HCT116 (cell line): Measurements from ENCODE around the gene TRIP13. TPM values are rescaled to one million over a fixed set of nuclear protein-coding genes. Genes with fewer than 3 reads are reported as not detected.

ENCODE experiments used
- ATAC-seq: fragments of 200-7000 bp; cut with Tn5 transposase; 2 replicates; pipeline ENCODE4 v1.9.1; 2020; ENCODE audit warnings: mild to moderate bottlenecking, moderate library complexity
- BruUV-seq: library from RNA; stranded (reverse); fragments of 400-500 nt; replicated peaks from 2 replicates; lab custom pipeline; 2021; lab: Mats Ljungman, UMichigan
- CTCF ChIA-PET: fragments of 300-600 bp; sonication (Branson Sonifier 250); formaldehyde crosslinking; loops from one replicate; lab custom pipeline; 2021; ENCODE audit warnings: antibody characterized with exemption; lab: Charles Lee
- POLR2A ChIA-PET: fragments of 300-600, 350-600 bp; sonication (Branson Sonifier 250); formaldehyde crosslinking; loops from one replicate; lab custom pipeline; 2021; ENCODE audit warnings: antibody characterized with exemption; lab: Charles Lee
- RAD21 ChIA-PET, 2 experiments: fragments of 300-600 bp; sonication (Branson Sonifier 250); formaldehyde crosslinking; loops; one replicate each; lab custom pipeline; 2023; ENCODE audit warnings: low total read pairs in 2 of 2; ENCODE audit not compliant: uncharacterized antibody in 2 of 2, unreplicated experiment in 2 of 2, low non-redundant PET in 1 of 2; lab: Charles Lee
- DNase-seq: peaks from one replicate; pipeline ENCODE4 v3.0.0-alpha.2; 2010; ENCODE audit warnings: low read depth, low spot score
- H2AFZ ChIP-seq: fragments of 200-600 bp; shearing (Covaris generic), sonication (generic); 2 replicates; pipeline ENCODE4 v1.6.1; 2017; ENCODE audit warnings: low read depth, mixed run types, mixed read lengths, antibody characterized with exemption, low read length; ENCODE audit not compliant: poor library complexity, severe bottlenecking
- H3K27ac ChIP-seq: 2 replicates; pipeline ENCODE4 v1.5.1; 2012; ENCODE audit warnings: low read depth, low read length
- H3K27me3 ChIP-seq: fragments of 200-600 bp; sonication (generic); 2 replicates; pipeline ENCODE4 v1.6.1; 2016; ENCODE audit warnings: mixed run types, low read length, mixed read lengths; ENCODE audit not compliant: insufficient read depth
- H3K36me3 ChIP-seq, 2 experiments: fragments of 200-500 bp in 1 of 2; fragments of 200-600 bp in 1 of 2; sonication (Bioruptor generic) in 1 of 2; sonication (generic) in 1 of 2; 2 replicates each; pipeline versions ENCODE4 v1.5.1 to v1.6.1; 2014 to 2016; ENCODE audit warnings: low read length in 2 of 2, inconsistent platforms in 1 of 2, mixed read lengths in 1 of 2, mixed run types in 1 of 2; ENCODE audit not compliant: insufficient read depth in 2 of 2, control insufficient read depth in 1 of 2
- H3K4me1 ChIP-seq, 2 experiments: fragments of 200-600 bp in 1 of 2; sonication (generic) in 1 of 2; 2 replicates each; pipeline versions ENCODE4 v1.5.1 to v1.6.1; 2012 to 2017; ENCODE audit warnings: low read length in 2 of 2, inconsistent platforms in 1 of 2, mild to moderate bottlenecking in 1 of 2, mixed read lengths in 1 of 2, mixed run types in 1 of 2, moderate library complexity in 1 of 2; ENCODE audit not compliant: insufficient read depth in 2 of 2, control insufficient read depth in 1 of 2
- H3K4me2 ChIP-seq: fragments of 200-600 bp; sonication (generic); 2 replicates; pipeline ENCODE4 v1.6.1; 2017; ENCODE audit warnings: mixed run types, low read length, mixed read lengths
- H3K4me3 ChIP-seq, 2 experiments: fragments of 200-600 bp in 1 of 2; sonication (generic) in 1 of 2; replicated peaks in 1 of 2; 2 replicates each; pipeline ENCODE4 v1.5.1; 2011 to 2016; ENCODE audit warnings: low read length in 2 of 2, control low read depth in 1 of 2, low read depth in 1 of 2, mild to moderate bottlenecking in 1 of 2, mixed read lengths in 1 of 2, mixed run types in 1 of 2
- H3K79me2 ChIP-seq: fragments of 200-600 bp; sonication (generic); 2 replicates; pipeline ENCODE4 v1.6.1; 2017; ENCODE audit warnings: mild to moderate bottlenecking, mixed run types, low read length, moderate library complexity, mixed read lengths; ENCODE audit not compliant: insufficient read depth
- H3K9ac ChIP-seq: fragments of 200-600 bp; sonication (generic); 2 replicates; pipeline ENCODE4 v1.6.1; 2016; ENCODE audit warnings: low read length, mixed read lengths
- H3K9me2 ChIP-seq: fragments of 200-600 bp; sonication (generic), shearing (Covaris generic); 2 replicates; pipeline ENCODE4 v1.6.1; 2017; ENCODE audit warnings: mixed run types, mild to moderate bottlenecking, moderate library complexity; ENCODE audit not compliant: insufficient read depth
- H3K9me3 ChIP-seq, 2 experiments: fragments of 200-500 bp in 1 of 2; fragments of 200-600 bp in 1 of 2; sonication (Bioruptor generic) in 1 of 2; sonication (generic) in 1 of 2; 2 replicates each; pipeline ENCODE4 v1.6.1; 2014 to 2017; ENCODE audit warnings: low read length in 2 of 2, mixed read lengths in 2 of 2, inconsistent platforms in 1 of 2, low read depth in 1 of 2, mild to moderate bottlenecking in 1 of 2, mixed run types in 1 of 2, moderate library complexity in 1 of 2; ENCODE audit not compliant: control insufficient read depth in 1 of 2, insufficient read depth in 1 of 2
- H4K20me1 ChIP-seq: fragments of 200-600 bp; sonication (generic), shearing (Covaris generic); 2 replicates; pipeline ENCODE4 v1.6.1; 2017; ENCODE audit warnings: mixed run types, mild to moderate bottlenecking, moderate library complexity; ENCODE audit not compliant: insufficient read depth
- CBX3 ChIP-seq: IDR thresholded peaks from 2 replicates; pipeline ENCODE4 v1.6.1; 2012; ENCODE audit warnings: low read depth
- CEBPB ChIP-seq: IDR thresholded peaks from 2 replicates; pipeline ENCODE4 v1.6.1; 2012; ENCODE audit warnings: low read depth
- EGR1 ChIP-seq: IDR thresholded peaks from 2 replicates; pipeline ENCODE4 v1.6.1; 2012; ENCODE audit warnings: low read depth
- ELF1 ChIP-seq: IDR thresholded peaks from 2 replicates; pipeline ENCODE4 v1.6.1; 2012; ENCODE audit warnings: low read depth, borderline replicate concordance
- EZH2 ChIP-seq: fragments of 200-600 bp; sonication (generic); IDR thresholded peaks from 2 replicates; pipeline ENCODE4 v1.6.1; 2017; ENCODE audit warnings: antibody characterized with exemption, mixed run types
- POLR2A ChIP-seq: IDR thresholded peaks from 2 replicates; pipeline ENCODE4 v1.7.0; 2011; ENCODE audit warnings: borderline replicate concordance; ENCODE audit not compliant: insufficient read depth, insufficient read length; ENCODE audit errors: extremely low read depth
- RAD21 ChIP-seq: IDR thresholded peaks from 2 replicates; pipeline ENCODE4 v1.6.1; 2012; ENCODE audit warnings: low read depth, mild to moderate bottlenecking
- SP1 ChIP-seq: IDR thresholded peaks from 2 replicates; pipeline ENCODE4 v1.6.1; 2012; ENCODE audit warnings: low read depth
- SRF ChIP-seq: IDR thresholded peaks from 2 replicates; pipeline ENCODE4 v1.6.1; 2012; ENCODE audit warnings: low read depth
- TCF7L2 ChIP-seq: IDR thresholded peaks from 2 replicates; pipeline ENCODE4 v1.7.0; 2011; ENCODE audit warnings: borderline replicate concordance, inconsistent platforms; ENCODE audit not compliant: insufficient read depth, insufficient read length; ENCODE audit errors: extremely low read depth
- ZFX ChIP-seq: fragments of 450-650 bp; IDR thresholded peaks from 2 replicates; pipeline ENCODE4 v1.6.1; 2017
- ZNF274 ChIP-seq: fragments of 200-500 bp; sonication (Bioruptor generic); IDR thresholded peaks from 2 replicates; pipeline ENCODE4 v1.6.1; 2014; ENCODE audit warnings: mild to moderate bottlenecking, low read depth, low read length, inconsistent platforms
- intact Hi-C: fragments of 100-400 bp; cut with micrococcal nuclease; formaldehyde crosslinking; loops from 2 replicates; pipeline ENCODE4 v1.10.0; 2022
- total RNA-seq: library from RNA; stranded (reverse); gene quantifications from one replicate; pipeline ENCODE4 v1.2.1, GENCODE V29; 2021; ENCODE audit not compliant: unreplicated experiment
- TF ChIP-seq, protein P1 (sequence below): IDR thresholded peaks from 2 replicates; pipeline ENCODE4 v1.6.1; 2012; ENCODE audit warnings: low read depth
- TF ChIP-seq, protein P2 (sequence below): IDR thresholded peaks from 2 replicates; pipeline ENCODE4 v1.6.1; 2011; ENCODE audit warnings: mild to moderate bottlenecking, low read length, moderate library complexity; ENCODE audit not compliant: insufficient replicate concordance; ENCODE audit errors: extremely low read depth
- TF ChIP-seq, protein P3 (sequence below): IDR thresholded peaks from 2 replicates; pipeline ENCODE4 v1.6.1; 2012
- TF ChIP-seq, protein P4 (sequence below): IDR thresholded peaks from 2 replicates; pipeline ENCODE4 v1.6.1; 2012
- TF ChIP-seq, protein P5 (sequence below), 3 experiments: fragments of 200-600 bp in 1 of 3; sonication (generic) in 1 of 3; IDR thresholded peaks in 2 of 3; conservative IDR thresholded peaks in 1 of 3; 2 replicates each; pipeline ENCODE4 v1.5.1; 2012 to 2017; ENCODE audit warnings: low read depth in 2 of 3, low read length in 2 of 3, antibody characterized with exemption in 1 of 3, borderline replicate concordance in 1 of 3, control low read depth in 1 of 3, mild to moderate bottlenecking in 1 of 3, mixed read lengths in 1 of 3, mixed run types in 1 of 3, moderate library complexity in 1 of 3; ENCODE audit not compliant: insufficient read depth in 1 of 3

The TRIP13 gene
- total RNA-seq, 1 experiment from 2014 or later, result 45.0 TPM

DNA sequence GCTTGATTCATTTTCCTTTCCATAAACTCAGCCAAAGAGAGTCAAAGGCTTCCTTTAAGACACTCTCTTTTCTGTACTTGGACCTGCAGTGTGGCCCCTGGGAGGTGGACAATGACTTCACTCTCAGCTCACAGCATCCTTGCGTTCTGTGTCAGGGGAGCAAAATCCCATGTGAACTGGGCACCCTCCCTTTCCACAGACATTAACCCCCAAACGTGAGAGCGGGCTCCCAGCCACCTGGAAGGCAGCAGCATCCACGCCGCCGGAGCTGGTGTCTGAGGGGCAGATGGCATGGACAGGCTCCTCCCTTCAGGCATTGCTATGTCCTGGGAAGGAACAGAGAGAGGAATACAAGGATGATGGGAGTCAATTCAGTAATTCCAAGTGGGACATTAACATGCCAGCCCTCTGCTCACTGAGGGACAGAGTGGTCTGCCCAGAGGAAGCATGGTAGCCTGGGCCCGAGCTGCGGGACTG lies 39.5 kb downstream of the TRIP13 start:
- BruUV-seq, result no TSS peak
- ChIA-PET RAD21 (no interaction called here), POLR2A (no interaction called here), CTCF (interaction anchor here (0.6 to 1.7 kb wide), 4 partner anchors 9 to 242 kb away, joined by 3 to 4 read pairs (median 4); no protein-coding TSS in a partner anchor)
- no peak for ATAC-seq
- Histone ChIP-seq H3K79me2 (no peaks in the 10 kb centered on the region), H3K9ac (no peak overlapping the region), H4K20me1 (no peaks in the 10 kb centered on the region), H3K4me3 (no peak overlapping the region), H3K9me2 (no peaks in the 10 kb centered on the region), H3K4me1 (no peaks in the 10 kb centered on the region), H3K4me2 (no peak overlapping the region), H3K9me3 (no peaks in the 10 kb centered on the region), H3K27me3 (peaks cover 12% of the 10 kb centered on the region; the same call in 1 of the 2 replicates), H3K36me3 (no peaks in the 10 kb centered on the region), H2AFZ (no peak overlapping the region), H3K27ac (no peak overlapping the region)
- DNase-seq, result no peak
- intact Hi-C loops, result no loop called here
- TF ChIP-seq SRF, result no peak
- TF ChIP-seq RAD21, result no peak
- TF ChIP-seq SP1, result no peak
- TF ChIP-seq, protein P1, sequence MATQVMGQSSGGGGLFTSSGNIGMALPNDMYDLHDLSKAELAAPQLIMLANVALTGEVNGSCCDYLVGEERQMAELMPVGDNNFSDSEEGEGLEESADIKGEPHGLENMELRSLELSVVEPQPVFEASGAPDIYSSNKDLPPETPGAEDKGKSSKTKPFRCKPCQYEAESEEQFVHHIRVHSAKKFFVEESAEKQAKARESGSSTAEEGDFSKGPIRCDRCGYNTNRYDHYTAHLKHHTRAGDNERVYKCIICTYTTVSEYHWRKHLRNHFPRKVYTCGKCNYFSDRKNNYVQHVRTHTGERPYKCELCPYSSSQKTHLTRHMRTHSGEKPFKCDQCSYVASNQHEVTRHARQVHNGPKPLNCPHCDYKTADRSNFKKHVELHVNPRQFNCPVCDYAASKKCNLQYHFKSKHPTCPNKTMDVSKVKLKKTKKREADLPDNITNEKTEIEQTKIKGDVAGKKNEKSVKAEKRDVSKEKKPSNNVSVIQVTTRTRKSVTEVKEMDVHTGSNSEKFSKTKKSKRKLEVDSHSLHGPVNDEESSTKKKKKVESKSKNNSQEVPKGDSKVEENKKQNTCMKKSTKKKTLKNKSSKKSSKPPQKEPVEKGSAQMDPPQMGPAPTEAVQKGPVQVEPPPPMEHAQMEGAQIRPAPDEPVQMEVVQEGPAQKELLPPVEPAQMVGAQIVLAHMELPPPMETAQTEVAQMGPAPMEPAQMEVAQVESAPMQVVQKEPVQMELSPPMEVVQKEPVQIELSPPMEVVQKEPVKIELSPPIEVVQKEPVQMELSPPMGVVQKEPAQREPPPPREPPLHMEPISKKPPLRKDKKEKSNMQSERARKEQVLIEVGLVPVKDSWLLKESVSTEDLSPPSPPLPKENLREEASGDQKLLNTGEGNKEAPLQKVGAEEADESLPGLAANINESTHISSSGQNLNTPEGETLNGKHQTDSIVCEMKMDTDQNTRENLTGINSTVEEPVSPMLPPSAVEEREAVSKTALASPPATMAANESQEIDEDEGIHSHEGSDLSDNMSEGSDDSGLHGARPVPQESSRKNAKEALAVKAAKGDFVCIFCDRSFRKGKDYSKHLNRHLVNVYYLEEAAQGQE, result no peak
- TF ChIP-seq, protein P2, sequence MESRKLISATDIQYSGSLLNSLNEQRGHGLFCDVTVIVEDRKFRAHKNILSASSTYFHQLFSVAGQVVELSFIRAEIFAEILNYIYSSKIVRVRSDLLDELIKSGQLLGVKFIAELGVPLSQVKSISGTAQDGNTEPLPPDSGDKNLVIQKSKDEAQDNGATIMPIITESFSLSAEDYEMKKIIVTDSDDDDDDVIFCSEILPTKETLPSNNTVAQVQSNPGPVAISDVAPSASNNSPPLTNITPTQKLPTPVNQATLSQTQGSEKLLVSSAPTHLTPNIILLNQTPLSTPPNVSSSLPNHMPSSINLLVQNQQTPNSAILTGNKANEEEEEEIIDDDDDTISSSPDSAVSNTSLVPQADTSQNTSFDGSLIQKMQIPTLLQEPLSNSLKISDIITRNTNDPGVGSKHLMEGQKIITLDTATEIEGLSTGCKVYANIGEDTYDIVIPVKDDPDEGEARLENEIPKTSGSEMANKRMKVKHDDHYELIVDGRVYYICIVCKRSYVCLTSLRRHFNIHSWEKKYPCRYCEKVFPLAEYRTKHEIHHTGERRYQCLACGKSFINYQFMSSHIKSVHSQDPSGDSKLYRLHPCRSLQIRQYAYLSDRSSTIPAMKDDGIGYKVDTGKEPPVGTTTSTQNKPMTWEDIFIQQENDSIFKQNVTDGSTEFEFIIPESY, result no peak
- TF ChIP-seq ZNF274, result no peak
- TF ChIP-seq, protein P3, sequence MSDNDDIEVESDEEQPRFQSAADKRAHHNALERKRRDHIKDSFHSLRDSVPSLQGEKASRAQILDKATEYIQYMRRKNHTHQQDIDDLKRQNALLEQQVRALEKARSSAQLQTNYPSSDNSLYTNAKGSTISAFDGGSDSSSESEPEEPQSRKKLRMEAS, result no peak
- no peak for TF ChIP-seq TCF7L2
- TF ChIP-seq CBX3, result no peak
- TF ChIP-seq, protein P4, sequence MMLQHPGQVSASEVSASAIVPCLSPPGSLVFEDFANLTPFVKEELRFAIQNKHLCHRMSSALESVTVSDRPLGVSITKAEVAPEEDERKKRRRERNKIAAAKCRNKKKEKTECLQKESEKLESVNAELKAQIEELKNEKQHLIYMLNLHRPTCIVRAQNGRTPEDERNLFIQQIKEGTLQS, result no peak
- TF ChIP-seq CEBPB, result no peak
- TF ChIP-seq POLR2A, result no peak
- TF ChIP-seq EZH2, result no peak
- no peak for TF ChIP-seq EGR1
- no peak for TF ChIP-seq ELF1
- no peak for TF ChIP-seq ZFX
- TF ChIP-seq, protein P5, sequence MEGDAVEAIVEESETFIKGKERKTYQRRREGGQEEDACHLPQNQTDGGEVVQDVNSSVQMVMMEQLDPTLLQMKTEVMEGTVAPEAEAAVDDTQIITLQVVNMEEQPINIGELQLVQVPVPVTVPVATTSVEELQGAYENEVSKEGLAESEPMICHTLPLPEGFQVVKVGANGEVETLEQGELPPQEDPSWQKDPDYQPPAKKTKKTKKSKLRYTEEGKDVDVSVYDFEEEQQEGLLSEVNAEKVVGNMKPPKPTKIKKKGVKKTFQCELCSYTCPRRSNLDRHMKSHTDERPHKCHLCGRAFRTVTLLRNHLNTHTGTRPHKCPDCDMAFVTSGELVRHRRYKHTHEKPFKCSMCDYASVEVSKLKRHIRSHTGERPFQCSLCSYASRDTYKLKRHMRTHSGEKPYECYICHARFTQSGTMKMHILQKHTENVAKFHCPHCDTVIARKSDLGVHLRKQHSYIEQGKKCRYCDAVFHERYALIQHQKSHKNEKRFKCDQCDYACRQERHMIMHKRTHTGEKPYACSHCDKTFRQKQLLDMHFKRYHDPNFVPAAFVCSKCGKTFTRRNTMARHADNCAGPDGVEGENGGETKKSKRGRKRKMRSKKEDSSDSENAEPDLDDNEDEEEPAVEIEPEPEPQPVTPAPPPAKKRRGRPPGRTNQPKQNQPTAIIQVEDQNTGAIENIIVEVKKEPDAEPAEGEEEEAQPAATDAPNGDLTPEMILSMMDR (IDR thresholded peaks at IDR 0.05 in 2 of 3, conservative IDR thresholded peaks at IDR 0.05 in 1 of 3; ENCODE audit: borderline replicate concordance in 1 of 3, insufficient read depth in 1 of 3, low read depth in 2 of 3, low read length in 2 of 3), result no peak
